ENCODE results near the gene JMJD4. TPM values are rescaled to one million over a fixed set of nuclear protein-coding genes. Genes with fewer than 3 reads are reported as not detected.
"Not testable (repeated sequence)": the region's sequence is repeated elsewhere in the genome, so short reads cannot be mapped to it uniquely, and the experiment has no call there.

JMJD4 gene
- total RNA-seq, 2 experiments from 2014 or later: 23.7 to 25.0 TPM

- Mint-ChIP-seq H3K4me1 (peaks cover 20% of the 10 kb centered on the region), H3K27me3 (peaks cover 7% of the 10 kb centered on the region), H3K4me3 (no peak overlapping the region), H3K9me3 (peaks cover 41% of the 10 kb centered on the region), H3K27ac (no peak overlapping the region), H3K36me3 (ENCODE audit: low read depth) (peaks cover 22% of the 10 kb centered on the region)
- ChIA-PET POLR2A (no interaction called here), CTCF (no interaction called here)
- no peak for DNase-seq
Measured at GRCh38 chr1:227725046-227725445, 10.1 kb downstream of the JMJD4 start.

GRCh38 chr1:227723474-227723873, 11.6 kb downstream of the JMJD4 start:
- H3K4me3 Mint-ChIP-seq: no peak overlapping the region
- ChIA-PET POLR2A (no interaction called here), CTCF (interaction anchor here (1.0 kb wide), 1 partner anchor 181 kb away, joined by 3 read pairs; no protein-coding TSS in a partner anchor)
- no peak for DNase-seq
- peaks cover 49% of the 10 kb centered on the region for H3K9me3 Mint-ChIP-seq
- no peak overlapping the region for H3K27ac Mint-ChIP-seq
- peaks cover 22% of the 10 kb centered on the region for H3K36me3 Mint-ChIP-seq (ENCODE audit: low read depth)
- peaks cover 7% of the 10 kb centered on the region for H3K27me3 Mint-ChIP-seq
- peaks cover 5% of the 10 kb centered on the region for H3K4me1 Mint-ChIP-seq

DNA sequence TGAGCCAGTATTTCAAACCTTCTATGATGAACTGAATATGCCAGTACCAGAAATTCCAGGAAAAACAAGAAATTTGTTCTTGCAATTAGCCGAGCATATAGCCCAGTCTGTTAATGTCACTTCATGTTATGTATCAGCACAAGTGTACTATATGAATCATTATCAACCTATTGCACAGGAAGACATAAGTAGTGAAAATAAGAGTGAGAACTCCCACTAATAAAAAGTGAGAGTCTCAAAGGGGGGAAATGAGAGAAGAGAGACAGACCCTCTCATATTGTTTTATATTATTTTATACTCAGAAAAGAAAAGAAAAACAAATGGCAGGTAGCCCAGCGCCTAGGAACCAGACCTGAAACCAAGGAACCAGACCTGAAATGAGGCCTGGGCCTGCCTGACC, 16.2 kb downstream of the JMJD4 start:
- H3K36me3 Mint-ChIP-seq (ENCODE audit: low read depth): peaks cover 25% of the 10 kb centered on the region
- H3K9me3 Mint-ChIP-seq: peaks cover 63% of the 10 kb centered on the region
- ChIA-PET CTCF (no interaction called here), POLR2A (interaction anchor here (0.7 kb wide), 1 partner anchor 216 kb away, joined by 3 read pairs; no protein-coding TSS in a partner anchor)
- no peak overlapping the region for H3K4me3 Mint-ChIP-seq
- DNase-seq: no peak
- peaks cover 3% of the 10 kb centered on the region for H3K27me3 Mint-ChIP-seq
- H3K4me1 Mint-ChIP-seq: no peaks in the 10 kb centered on the region
- no peak overlapping the region for H3K27ac Mint-ChIP-seq

DNA sequence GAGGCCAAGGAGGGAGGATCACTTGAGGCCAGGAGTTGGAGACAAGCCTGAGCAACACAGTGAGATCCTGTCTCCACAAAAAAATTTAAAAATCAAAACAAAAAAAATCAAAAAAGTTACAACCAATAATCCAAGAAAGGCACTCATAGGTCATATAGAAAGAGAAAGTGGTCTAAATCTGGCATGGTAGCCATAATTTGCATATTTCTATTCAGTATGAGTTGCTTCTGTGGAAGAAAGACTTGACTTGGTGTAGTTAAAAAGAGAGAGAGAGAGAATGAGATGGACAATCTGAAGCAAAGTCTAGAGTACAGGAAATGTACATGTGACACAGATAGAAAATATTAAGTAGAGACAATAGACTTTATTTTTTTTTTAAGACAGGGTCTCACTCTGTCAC, 22.5 kb downstream of the JMJD4 start:
- CTCF ChIA-PET: no interaction called here
- H3K36me3 Mint-ChIP-seq (ENCODE audit: low read depth): peaks cover 12% of the 10 kb centered on the region
- no peak overlapping the region for H3K4me3 Mint-ChIP-seq
- no peak overlapping the region for H3K27ac Mint-ChIP-seq
- peaks cover 3% of the 10 kb centered on the region for H3K27me3 Mint-ChIP-seq
- DNase-seq: no peak
- POLR2A ChIA-PET: no interaction called here
- peaks cover 6% of the 10 kb centered on the region for H3K4me1 Mint-ChIP-seq
- H3K9me3 Mint-ChIP-seq: peaks cover 42% of the 10 kb centered on the region

GRCh38 chr1:227710474-227710873, 24.6 kb downstream of the JMJD4 start:
- not testable (repeated sequence) for H3K4me3 Mint-ChIP-seq, H3K27me3 Mint-ChIP-seq

GRCh38 chr1:227709451-227709850, 25.7 kb downstream of the JMJD4 start:
- Mint-ChIP-seq H3K27me3 (no peaks in the 10 kb centered on the region), H3K36me3 (ENCODE audit: low read depth) (peaks cover 8% of the 10 kb centered on the region), H3K27ac (no peak overlapping the region), H3K4me3 (no peak overlapping the region), H3K9me3 (peaks cover 39% of the 10 kb centered on the region), H3K4me1 (peaks cover 11% of the 10 kb centered on the region)
- ChIA-PET CTCF (no interaction called here), POLR2A (no interaction called here)
- no peak for DNase-seq

More at GRCh38 chr1:227710474-227710873, 24.6 kb downstream of the JMJD4 start:
- POLR2A ChIA-PET; H3K4me1 Mint-ChIP-seq; H3K36me3 Mint-ChIP-seq (ENCODE audit: low read depth); H3K27ac Mint-ChIP-seq; DNase-seq; CTCF ChIA-PET: not testable (repeated sequence)
- peaks cover 43% of the 10 kb centered on the region for H3K9me3 Mint-ChIP-seq

- Mint-ChIP-seq H3K4me3 (no peak overlapping the region), H3K9me3 (peaks cover 41% of the 10 kb centered on the region), H3K36me3 (ENCODE audit: low read depth) (peaks cover 18% of the 10 kb centered on the region), H3K4me1 (peaks cover 11% of the 10 kb centered on the region), H3K27me3 (no peaks in the 10 kb centered on the region), H3K27ac (peak overlapping the region; percentile 18)
- ChIA-PET CTCF (no interaction called here), POLR2A (no interaction called here)
- no peak for DNase-seq
Measured at GRCh38 chr1:227707846-227708245, 27.3 kb downstream of the JMJD4 start.

DNA sequence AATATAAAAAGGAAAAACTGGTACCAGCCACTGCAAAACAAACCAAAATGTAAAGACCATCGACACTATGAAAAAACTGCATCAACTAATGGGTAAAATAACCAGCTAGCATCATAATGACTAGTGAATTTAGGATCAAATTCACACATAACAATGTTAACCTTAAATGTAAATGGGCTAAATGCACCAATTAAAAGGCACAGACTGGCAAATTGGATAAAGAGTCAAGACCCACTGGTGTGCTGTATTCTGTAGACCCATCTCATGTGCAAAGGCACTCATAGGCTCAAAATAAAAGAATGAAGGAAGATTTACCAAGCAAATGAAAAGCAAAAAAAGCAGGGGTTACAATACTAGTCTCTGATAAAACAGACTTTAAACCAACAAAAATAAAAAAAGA, 33.5 kb downstream of the JMJD4 start:
- H3K27ac Mint-ChIP-seq, CTCF ChIA-PET, DNase-seq, POLR2A ChIA-PET, H3K4me3 Mint-ChIP-seq, H3K27me3 Mint-ChIP-seq, H3K4me1 Mint-ChIP-seq: not testable (repeated sequence)
- H3K9me3 Mint-ChIP-seq: peaks cover 53% of the 10 kb centered on the region
- peaks cover 12% of the 10 kb centered on the region for H3K36me3 Mint-ChIP-seq (ENCODE audit: low read depth)

GRCh38 chr1:227697321-227697864, 37.7 kb downstream of the JMJD4 start:
- DNase-seq: no peak
- Mint-ChIP-seq H3K9me3 (peaks cover 42% of the 10 kb centered on the region), H3K27me3 (no peaks in the 10 kb centered on the region), H3K27ac (no peak overlapping the region), H3K36me3 (ENCODE audit: low read depth) (no peaks in the 10 kb centered on the region), H3K4me1 (no peaks in the 10 kb centered on the region), H3K4me3 (no peak overlapping the region)
- CTCF ChIA-PET: no interaction called here
- POLR2A ChIA-PET: no interaction called here

GRCh38 chr1:227685807-227686206, 49.3 kb downstream of the JMJD4 start:
- H3K27me3 Mint-ChIP-seq: no peaks in the 10 kb centered on the region
- H3K9me3 Mint-ChIP-seq: peaks cover 39% of the 10 kb centered on the region
- no peak overlapping the region for H3K4me3 Mint-ChIP-seq
- POLR2A ChIA-PET: no interaction called here
- CTCF ChIA-PET: interaction anchor here (0.7 kb wide), 1 partner anchor 206 kb away, joined by 3 read pairs; no protein-coding TSS in a partner anchor
- H3K4me1 Mint-ChIP-seq: no peaks in the 10 kb centered on the region
- H3K27ac Mint-ChIP-seq: no peak overlapping the region
- DNase-seq: no peak
- H3K36me3 Mint-ChIP-seq (ENCODE audit: low read depth): no peaks in the 10 kb centered on the region

Other genes starting within 250 kb of the JMJD4 start
- gene ZNF678, start 171.7 kb downstream of the JMJD4 start, total RNA-seq: 1 to 10 TPM; 4.6 to 4.9 TPM
- gene SNAP47, start 133 bp upstream of the JMJD4 start, total RNA-seq: 10 to 100 TPM; 55.3 to 59.4 TPM
- gene PRSS38, start 80.4 kb upstream of the JMJD4 start, total RNA-seq: not detected
- gene WNT9A, start 212.6 kb upstream of the JMJD4 start, total RNA-seq: 1 to 10 TPM; 1.5 to 2.0 TPM

Data from activated CD4-positive, alpha-beta memory T cell treated with anti-CD3 and anti-CD28 coated beads, Interleukin-2, amount 10 ng/mL, durations not matched to agents 7 days and 5 days (primary cell).